H9 (cell line): ENCODE results near the gene FBXO31. TPM values are rescaled to one million over a fixed set of nuclear protein-coding genes. Genes with fewer than 3 reads are reported as not detected.

Source experiments
- DNase-seq: peaks from one replicate; pipeline ENCODE4 v3.0.0-alpha.2; 2017
- H2AFZ ChIP-seq: one replicate; pipeline ENCODE4 v1.6.1; 2013; ENCODE audit warnings: mild to moderate bottlenecking, low read length, control low read depth, moderate library complexity
- H2AK5ac ChIP-seq: 2 replicates; pipeline ENCODE4 v1.6.1; 2013; ENCODE audit warnings: low read length, control low read depth, mixed read lengths; ENCODE audit not compliant: insufficient read length
- H2BK120ac ChIP-seq: one replicate; pipeline ENCODE4 v1.6.1; 2013; ENCODE audit warnings: low read depth, mild to moderate bottlenecking, low read length, control low read depth, inconsistent platforms; ENCODE audit not compliant: poor library complexity, severe bottlenecking
- H2BK12ac ChIP-seq: 2 replicates; pipeline ENCODE4 v1.6.1; 2013; ENCODE audit warnings: low read length, control low read depth, mixed read lengths, low read depth; ENCODE audit not compliant: insufficient read length
- H2BK15ac ChIP-seq: 2 replicates; pipeline ENCODE4 v1.6.1; 2013; ENCODE audit warnings: low read depth, low read length, control low read depth
- H2BK20ac ChIP-seq: one replicate; pipeline ENCODE4 v1.6.1; 2013; ENCODE audit warnings: low read depth, mild to moderate bottlenecking, low read length, control low read depth, inconsistent platforms; ENCODE audit not compliant: poor library complexity, severe bottlenecking
- H2BK5ac ChIP-seq: 2 replicates; pipeline ENCODE4 v1.6.1; 2013; ENCODE audit warnings: low read length, control low read depth, mixed read lengths; ENCODE audit not compliant: insufficient read length
- H3K14ac ChIP-seq: 2 replicates; pipeline ENCODE4 v1.6.1; 2013; ENCODE audit warnings: low read length, control low read depth; ENCODE audit not compliant: insufficient read depth
- H3K18ac ChIP-seq: 2 replicates; pipeline ENCODE4 v1.6.1; 2013; ENCODE audit warnings: low read depth, mild to moderate bottlenecking, mixed read lengths, low read length, control low read depth; ENCODE audit not compliant: insufficient read length
- H3K23ac ChIP-seq: 2 replicates; pipeline ENCODE4 v1.6.1; 2013; ENCODE audit warnings: low read length, control low read depth, mixed read lengths, low read depth; ENCODE audit not compliant: insufficient read length
- H3K23me2 ChIP-seq: 2 replicates; pipeline ENCODE4 v1.6.1; 2013; ENCODE audit warnings: low read depth, mild to moderate bottlenecking, mixed read lengths, low read length, control low read depth; ENCODE audit not compliant: insufficient read length, poor library complexity, severe bottlenecking
- H3K27ac ChIP-seq: 2 replicates; pipeline ENCODE4 v1.5.1; 2013; ENCODE audit warnings: low read length, control low read depth, mixed read lengths, low read depth; ENCODE audit not compliant: insufficient read length
- H3K27me3 ChIP-seq: 2 replicates; pipeline ENCODE4 v1.6.1; 2013; ENCODE audit warnings: low read length, control low read depth, inconsistent platforms; ENCODE audit not compliant: insufficient read depth
- H3K4ac ChIP-seq: 2 replicates; pipeline ENCODE4 v1.6.1; 2013; ENCODE audit warnings: low read depth, mild to moderate bottlenecking, control low read depth, inconsistent platforms, low read length, moderate library complexity
- H3K4me1 ChIP-seq: 2 replicates; pipeline ENCODE4 v1.6.1; 2013; ENCODE audit warnings: low read length, control low read depth, inconsistent platforms; ENCODE audit not compliant: insufficient read depth
- H3K4me2 ChIP-seq: 2 replicates; pipeline ENCODE4 v1.6.1; 2013; ENCODE audit warnings: low read length, control low read depth, mixed read lengths; ENCODE audit not compliant: insufficient read length, insufficient read depth
- H3K56ac ChIP-seq: 2 replicates; pipeline ENCODE4 v1.6.1; 2013; ENCODE audit warnings: low read depth, mild to moderate bottlenecking, mixed read lengths, low read length, control low read depth; ENCODE audit not compliant: insufficient read length
- H3K79me1 ChIP-seq: 2 replicates; pipeline ENCODE4 v1.6.1; 2013; ENCODE audit warnings: low read depth, mild to moderate bottlenecking, moderate library complexity, low read length, control low read depth, inconsistent platforms; ENCODE audit not compliant: insufficient read depth, poor library complexity, severe bottlenecking
- H3K79me2 ChIP-seq: 2 replicates; pipeline ENCODE4 v1.6.1; 2013; ENCODE audit warnings: low read length, control low read depth, inconsistent platforms; ENCODE audit not compliant: insufficient read depth
- H3K9ac ChIP-seq: 2 replicates; pipeline ENCODE4 v1.6.1; 2013; ENCODE audit warnings: low read length, control low read depth, mixed read lengths; ENCODE audit not compliant: insufficient read length; ENCODE audit errors: extremely low read depth
- H3K9me3 ChIP-seq: one replicate; pipeline ENCODE4 v1.6.1; 2013; ENCODE audit warnings: low read depth, low read length, inconsistent platforms; ENCODE audit not compliant: control insufficient read depth
- H3T11ph ChIP-seq: one replicate; pipeline ENCODE4 v1.6.1; 2013; ENCODE audit warnings: mild to moderate bottlenecking, low read length, control low read depth, inconsistent platforms
- H4K20me1 ChIP-seq: one replicate; pipeline ENCODE4 v1.6.1; 2013; ENCODE audit not compliant: control insufficient read depth, insufficient read length, insufficient read depth
- H4K5ac ChIP-seq: 2 replicates; pipeline ENCODE4 v1.6.1; 2013; ENCODE audit warnings: low read depth, mild to moderate bottlenecking, mixed read lengths, low read length, control low read depth; ENCODE audit not compliant: insufficient read length
- H4K8ac ChIP-seq: replicated peaks from 2 replicates; pipeline ENCODE4 v1.6.1; 2013; ENCODE audit warnings: low read length, control low read depth, mixed read lengths, low read depth; ENCODE audit not compliant: insufficient read length
- H4K91ac ChIP-seq: 2 replicates; pipeline ENCODE4 v1.6.1; 2013; ENCODE audit warnings: low read depth, mild to moderate bottlenecking, moderate library complexity, mixed read lengths, low read length, control low read depth; ENCODE audit not compliant: insufficient read length
- H3K27ac Mint-ChIP-seq, 3 experiments: 2 replicates in 2 of 3; 3 replicates in 1 of 3; pipeline ENCODE4 v1.8.0; 2020 to 2021; ENCODE audit warnings: mixed read lengths in 3 of 3, mild to moderate bottlenecking in 1 of 3, moderate library complexity in 1 of 3
- H3K27me3 Mint-ChIP-seq: 2 replicates; pipeline ENCODE4 v1.8.0; 2021; ENCODE audit warnings: low read depth, mild to moderate bottlenecking, moderate library complexity, mixed read lengths
- H3K36me3 Mint-ChIP-seq, 3 experiments: 2 replicates in 2 of 3; 3 replicates in 1 of 3; pipeline ENCODE4 v1.8.0; 2020 to 2021; ENCODE audit warnings: low read depth in 3 of 3, mixed read lengths in 3 of 3; ENCODE audit not compliant: insufficient read depth in 1 of 3
- H3K4me1 Mint-ChIP-seq, 2 experiments: 2 replicates each; pipeline ENCODE4 v1.8.0; 2020; ENCODE audit warnings: mixed read lengths in 2 of 2
- H3K4me3 Mint-ChIP-seq, 2 experiments: 2 replicates in 1 of 2; 3 replicates in 1 of 2; pipeline ENCODE4 v1.8.0; 2020 to 2021; ENCODE audit warnings: mild to moderate bottlenecking in 2 of 2, mixed read lengths in 2 of 2, moderate library complexity in 1 of 2
- H3K9me3 Mint-ChIP-seq, 2 experiments: 2 replicates in 1 of 2; 3 replicates in 1 of 2; pipeline ENCODE4 v1.8.0; 2020; ENCODE audit warnings: mild to moderate bottlenecking in 2 of 2, mixed read lengths in 2 of 2, moderate library complexity in 1 of 2
- CTCF ChIP-seq: fragments of 200-600 bp; sonication (generic); conservative IDR thresholded peaks from 3 replicates; pipeline ENCODE4 v1.8.0; 2021; ENCODE audit warnings: antibody characterized with exemption, mild to moderate bottlenecking
- WGBS: extraction: QIAGEN DNeasy Blood & Tissue Kit; methylation state at CpG from one replicate; pipeline ENCODE4 v1.1.7; 2013; ENCODE audit warnings: missing lambda C conversion rate, low lambda C conversion rate, mixed read lengths; ENCODE audit not compliant: insufficient read length; ENCODE audit errors: extremely low coverage; 5-methylcytosine and 5-hydroxymethylcytosine counted together
- total RNA-seq: library from RNA; stranded (reverse); gene quantifications from 2 replicates; pipeline ENCODE4 v1.2.1, GENCODE V29; 2021

The FBXO31 gene
- total RNA-seq, 1 experiment from 2014 or later: 24.2 TPM

GRCh38 chr16:87316923-87317749, 66.4 kb downstream of the FBXO31 start, which contains the start of gene C16orf95:
Gene C16orf95, minus strand, starts transcription at chr16:87317392. Its CDS starts 150 bp downstream, at chr16:87317242.
- Histone ChIP-seq H3K23ac (no peak within 1 kb of the TSS), H2BK12ac (no peak within 1 kb of the TSS), H3T11ph (no peak within 1 kb of the TSS), H4K5ac (no peak within 1 kb of the TSS), H3K23me2 (peaks cover 11% of the 10 kb centered on the region), H3K56ac (no peak within 1 kb of the TSS), H4K8ac (no peak within 1 kb of the TSS), H2BK15ac (no peak within 1 kb of the TSS), H3K27ac (no peak within 1 kb of the TSS), H3K79me1 (no peaks in the 10 kb centered on the region), H3K4me1 (no peaks in the 10 kb centered on the region), H3K79me2 (peaks cover 7% of the 10 kb centered on the region; the same call in 1 of the 2 replicates), H2AFZ (no peak within 1 kb of the TSS), H2AK5ac (no peak within 1 kb of the TSS), H4K91ac (no peak within 1 kb of the TSS), H3K9ac (peak within 1 kb of the TSS; percentile 82), H3K9me3 (no peaks in the 10 kb centered on the region), H2BK20ac (no peak within 1 kb of the TSS), H3K4ac (no peak within 1 kb of the TSS; the same call in 1 of the 2 replicates), H3K14ac (peak within 1 kb of the TSS; percentile 91), H2BK5ac (no peak within 1 kb of the TSS), H3K18ac (peak within 1 kb of the TSS; percentile 83), H2BK120ac (peak within 1 kb of the TSS; percentile 3), H3K4me2 (peak within 1 kb of the TSS; percentile 81), H4K20me1 (no peaks in the 10 kb centered on the region), H3K27me3 (no peaks in the 10 kb centered on the region)
- H3K4me1 Mint-ChIP-seq: peaks cover 7% of the 10 kb centered on the region in 2 experiments
- H3K9me3 Mint-ChIP-seq: no peaks in the 10 kb centered on the region
- peak within 1 kb of the TSS; percentile 93 to 97 (median 95) for H3K27ac Mint-ChIP-seq
- WGBS: no CpG with 5 or more reads among the region's 64 CpGs
- H3K27me3 Mint-ChIP-seq: no peaks in the 10 kb centered on the region
- peak; percentile 67 for TF ChIP-seq CTCF
- H3K36me3 Mint-ChIP-seq: peaks cover 0 to 10% (median 3%) of the 10 kb centered on the region in 3 experiments; a peak in 2 of 7 replicates
- peak; percentile 95 for DNase-seq
- peak within 1 kb of the TSS; percentile 89 to 96 for H3K4me3 Mint-ChIP-seq
